GM18505 (cell line): ENCODE results near the gene KIFBP.
A peak's percentile ranks its signal among the peaks of the same experiment; 100 is the strongest.
"Not testable (repeated sequence)": the region's sequence is repeated elsewhere in the genome, so short reads cannot be mapped to it uniquely, and the experiment has no call there.

Source experiments
- ATAC-seq: cut with Tn5 transposase; IDR thresholded peaks from one replicate; pipeline ENCODE4 v1.9.1; 2021; ENCODE audit not compliant: unreplicated experiment
- POLR2A ChIP-seq: IDR thresholded peaks from 4 replicates; pipeline ENCODE4 v1.6.1; 2011; ENCODE audit warnings: borderline replicate concordance; ENCODE audit not compliant: insufficient read depth, insufficient read length; ENCODE audit errors: extremely low read depth

The KIFBP gene

GRCh38 chr10:68988530-68989316 lies at the start of gene KIFBP:
Gene KIFBP (plus strand): TSS chr10:68988803. CDS start chr10:68988833, 30 bp downstream.
- peak; percentile 82 for TF ChIP-seq POLR2A
- ATAC-seq = peak; percentile 81

- no peak for ATAC-seq
These were observed 49.7 kb upstream of the KIFBP start for GRCh38 chr10:68938884-68939283.

GRCh38 chr10:68940917-68941316 lies 47.7 kb upstream of the KIFBP start:
- ATAC-seq = not testable (repeated sequence)

More at GRCh38 chr10:68938884-68939283, 49.7 kb upstream of the KIFBP start:
- TF ChIP-seq POLR2A = no peak

- ATAC-seq = no peak
- TF ChIP-seq POLR2A = no peak
These were observed 38.0 kb upstream of the KIFBP start for GRCh38 chr10:68950598-68950997.

GRCh38 chr10:68954904-68955303 lies 33.7 kb upstream of the KIFBP start:
- no peak for ATAC-seq
- TF ChIP-seq POLR2A = no peak

- peak; percentile 6 for ATAC-seq
- no peak for TF ChIP-seq POLR2A
These were observed 33.2 kb upstream of the KIFBP start for GRCh38 chr10:68955355-68955831.

GRCh38 chr10:68955832-68956532 lies 32.6 kb upstream of the KIFBP start, which contains the start of gene DDX21:
Gene DDX21 (plus strand): TSS chr10:68956170. CDS start chr10:68956226, 56 bp downstream.
- peak; percentile 91 for TF ChIP-seq POLR2A
- ATAC-seq = peak; percentile 73

- TF ChIP-seq POLR2A = no peak
- no peak for ATAC-seq
These were observed 31.4 kb upstream of the KIFBP start for GRCh38 chr10:68957284-68957615.

GRCh38 chr10:68957654-68958053 lies 30.9 kb upstream of the KIFBP start:
- no peak for ATAC-seq
- TF ChIP-seq POLR2A = no peak

- TF ChIP-seq POLR2A = peak; percentile 18
- ATAC-seq = no peak
These were observed 28.7 kb upstream of the KIFBP start for GRCh38 chr10:68959695-68960527.

GRCh38 chr10:68963151-68963550 lies 25.5 kb upstream of the KIFBP start:
- TF ChIP-seq POLR2A = no peak
- ATAC-seq = no peak

GRCh38 chr10:68973975-68974374 lies 14.6 kb upstream of the KIFBP start:
- no peak for TF ChIP-seq POLR2A
- no peak for ATAC-seq

GRCh38 chr10:68975936-68976473 lies 12.6 kb upstream of the KIFBP start:
- ATAC-seq = not testable (repeated sequence)

- not testable (repeated sequence) for ATAC-seq
These were observed 8.9 kb upstream of the KIFBP start for GRCh38 chr10:68979738-68980137.
